HG03457 (cell line): ENCODE results near the gene EPHA10.
"Not testable (repeated sequence)": the region's sequence is repeated elsewhere in the genome, so short reads cannot be mapped to it uniquely, and the experiment has no call there.

Source experiments
- ATAC-seq: cut with Tn5 transposase; IDR thresholded peaks from one replicate; pipeline ENCODE4 v1.9.1; 2021; ENCODE audit warnings: moderate number of reproducible peaks; ENCODE audit not compliant: unreplicated experiment

Gene EPHA10

GRCh38 chr1:37776946-37777516, 12.1 kb upstream of the EPHA10 start:
- no peak for ATAC-seq

DNA sequence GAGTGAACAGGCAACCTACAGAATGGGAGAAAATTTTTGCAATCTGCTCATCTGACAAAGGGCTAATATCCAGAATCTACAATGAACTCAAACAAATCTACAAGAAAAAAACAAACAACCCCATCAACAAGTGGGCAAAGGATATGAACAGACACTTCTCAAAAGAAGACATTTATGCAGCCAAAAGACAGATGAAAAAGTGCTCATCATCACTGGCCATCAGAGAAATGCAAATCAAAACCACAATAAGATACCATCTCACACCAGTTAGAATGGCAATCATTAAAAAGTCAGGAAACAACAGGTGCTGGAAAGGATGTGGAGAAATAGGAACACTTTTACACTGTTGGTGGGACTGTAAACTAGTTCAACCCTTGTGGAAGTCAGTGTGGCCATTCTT, 6.5 kb upstream of the EPHA10 start:
- not testable (repeated sequence) for ATAC-seq

DNA sequence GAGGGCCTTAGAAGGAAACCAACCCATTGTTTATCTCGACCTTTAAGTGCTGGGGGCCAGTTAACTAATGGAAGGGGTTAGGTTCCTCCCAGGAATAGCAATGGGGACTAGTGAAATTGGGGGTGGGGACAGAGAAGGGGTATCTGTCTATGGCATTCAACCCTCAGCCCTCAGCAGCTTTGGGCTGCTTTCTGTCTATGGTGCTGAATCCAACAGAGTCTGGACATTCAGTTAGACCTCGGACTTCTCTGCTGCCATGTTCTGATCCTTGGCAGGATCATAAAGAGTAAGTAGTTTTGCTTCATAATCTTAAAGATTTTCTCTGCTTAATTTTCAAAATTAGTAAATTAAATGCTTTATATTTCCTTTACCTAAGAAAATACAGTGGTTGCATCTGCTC, 2.6 kb upstream of the EPHA10 start:
- ATAC-seq, result no peak

- ATAC-seq, result no peak
Observed at GRCh38 chr1:37765916-37766664, 1.2 kb upstream of the EPHA10 start.

GRCh38 chr1:37764414-37764825, 500 bp downstream of the EPHA10 start:
- ATAC-seq, result no peak

GRCh38 chr1:37763791-37764413, 1.0 kb downstream of the EPHA10 start:
- ATAC-seq, result no peak

- no peak for ATAC-seq
Observed at GRCh38 chr1:37762516-37762915, 2.4 kb downstream of the EPHA10 start.

DNA sequence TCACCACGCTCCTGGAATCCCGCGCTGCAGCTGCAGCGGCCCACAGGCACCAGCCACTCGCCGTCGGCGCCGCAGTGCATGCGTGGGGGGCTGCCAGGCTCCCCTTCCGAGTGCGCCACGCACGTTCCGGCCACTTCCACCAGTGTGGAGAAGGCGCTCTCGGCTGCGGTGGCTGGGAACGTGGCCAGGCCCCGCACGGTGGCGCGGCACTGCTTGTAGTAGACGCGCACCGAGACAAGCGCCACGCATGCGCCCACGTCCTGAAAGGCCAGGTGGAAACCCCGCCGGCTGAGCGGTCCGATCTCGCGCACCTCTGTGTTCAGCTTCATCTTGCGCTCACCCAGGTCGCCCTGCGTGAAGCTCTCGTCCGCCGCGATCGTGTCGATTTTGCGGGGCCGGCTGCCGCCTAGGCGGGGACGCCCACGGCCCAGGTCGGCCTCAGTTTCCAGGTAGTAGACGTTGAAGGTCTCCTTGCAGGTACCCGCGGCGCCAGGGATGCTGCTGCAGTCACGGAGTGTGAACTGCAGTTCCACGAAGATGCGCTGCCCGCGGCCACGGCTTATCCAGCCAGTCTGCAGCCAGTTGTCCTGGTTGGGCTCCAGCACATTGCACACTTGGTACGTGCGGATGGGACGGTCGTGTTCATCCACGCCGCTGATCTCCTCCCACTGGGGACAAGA, 3.4 kb downstream of the EPHA10 start:
- ATAC-seq, result no peak

DNA sequence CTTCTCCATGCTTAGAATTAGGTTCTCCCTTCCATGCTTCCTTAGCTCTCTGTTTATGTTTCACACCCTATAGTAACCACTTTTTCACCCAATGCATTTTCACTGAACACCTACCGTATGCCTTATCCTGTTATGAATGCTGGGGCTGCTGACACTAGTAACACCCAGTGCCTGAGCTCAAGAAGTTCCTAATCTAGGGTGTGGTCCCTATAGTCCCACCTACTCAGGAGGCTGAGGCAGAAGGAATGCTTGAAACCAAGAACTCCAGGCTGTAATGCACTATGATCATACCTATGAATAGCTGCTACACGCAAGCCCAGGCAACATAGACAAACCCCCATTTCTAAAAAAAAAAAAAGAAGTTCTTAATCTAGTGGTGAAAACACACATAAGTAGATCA, 5.5 kb downstream of the EPHA10 start:
- ATAC-seq, result no peak

- ATAC-seq, result no peak
Observed at GRCh38 chr1:37755951-37756560, 8.9 kb downstream of the EPHA10 start.

GRCh38 chr1:37755290-37755689, 9.6 kb downstream of the EPHA10 start:
- no peak for ATAC-seq

DNA sequence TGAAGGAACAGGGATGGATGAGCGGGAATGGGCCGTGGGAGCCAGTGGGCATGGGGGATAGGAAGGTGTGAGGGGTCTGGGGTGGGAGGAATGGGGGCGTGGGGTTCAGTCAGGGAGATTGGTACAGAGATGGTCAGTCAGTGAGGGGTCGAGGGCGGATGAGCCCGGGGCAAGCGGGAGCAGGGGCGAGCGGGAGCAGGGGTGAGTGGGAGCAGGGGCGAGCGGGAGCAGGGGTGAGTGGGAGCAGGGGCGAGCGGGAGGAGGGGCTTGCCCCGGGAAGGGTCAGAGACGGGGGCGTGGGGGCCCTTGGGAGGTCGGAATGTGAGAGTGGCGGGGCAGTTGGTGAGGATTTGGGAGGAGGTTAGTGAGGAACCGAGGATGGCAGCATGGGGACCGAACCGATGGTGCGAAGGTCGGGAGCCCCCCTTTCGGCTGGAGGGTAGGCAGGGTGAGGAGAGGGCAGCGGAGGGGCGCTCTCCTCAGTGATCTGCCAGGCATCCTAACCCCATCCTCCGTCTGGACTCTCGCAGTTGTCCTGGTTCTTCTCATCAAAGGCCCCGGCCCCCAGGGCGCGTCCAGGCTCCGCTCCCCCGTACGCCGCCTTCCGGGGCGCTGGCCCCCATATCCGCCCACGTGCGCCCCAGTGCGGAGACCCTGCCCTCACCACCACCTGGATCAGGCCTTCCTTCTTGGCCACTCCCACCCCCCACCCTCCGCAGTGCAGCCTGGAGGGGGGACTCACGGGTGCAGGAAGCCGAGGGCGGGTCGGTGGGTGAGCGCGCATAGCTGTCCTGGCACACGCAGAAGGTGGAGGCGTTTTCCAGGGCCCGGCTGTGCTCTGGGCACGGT, 11.2 kb downstream of the EPHA10 start:
- ATAC-seq, result no peak

- ATAC-seq, result no peak
Observed at GRCh38 chr1:37752583-37753471, 12.1 kb downstream of the EPHA10 start.

- no peak for ATAC-seq
Observed at GRCh38 chr1:37752213-37752582, 12.7 kb downstream of the EPHA10 start.

DNA sequence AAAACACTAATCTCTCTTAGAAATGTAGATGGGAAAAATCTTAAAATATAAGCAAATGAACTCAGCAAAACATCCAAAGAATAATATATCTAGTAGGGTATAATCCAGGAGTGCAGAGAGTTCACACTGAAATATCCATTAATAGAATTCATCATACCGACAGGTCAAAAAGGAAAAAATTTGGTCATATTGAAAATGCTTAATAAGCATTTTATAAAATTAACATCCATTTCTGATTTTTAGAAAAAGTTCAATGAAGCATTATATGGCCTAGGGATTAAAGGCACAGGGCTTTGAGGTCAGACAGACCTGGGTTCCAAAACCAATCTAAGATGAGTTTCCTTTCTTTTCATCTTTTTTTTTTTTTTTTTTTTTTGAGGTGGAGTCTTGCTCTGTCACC, 16.4 kb downstream of the EPHA10 start:
- no peak for ATAC-seq

GRCh38 chr1:37746806-37747205, 18.1 kb downstream of the EPHA10 start:
- ATAC-seq, result no peak

DNA sequence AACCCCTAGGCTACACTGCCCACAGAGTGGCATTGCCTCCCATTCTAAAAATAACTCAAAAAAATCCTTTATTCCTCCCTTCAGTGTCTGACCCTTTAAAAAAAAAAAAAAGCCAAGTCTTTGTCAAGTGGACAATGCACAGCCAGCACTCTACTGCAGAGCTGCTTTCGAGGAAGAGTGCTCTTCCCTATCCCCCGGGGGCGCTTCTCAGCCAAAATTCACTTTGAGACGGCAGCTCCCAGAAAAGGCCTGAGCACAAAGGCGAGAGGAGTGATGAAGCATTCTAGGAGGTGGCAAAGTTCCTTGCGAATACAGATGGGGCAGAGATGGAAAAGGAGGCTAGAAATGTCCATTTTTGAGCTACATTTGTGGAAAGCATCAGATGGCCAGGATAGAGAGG, 23.3 kb downstream of the EPHA10 start:
- no peak for ATAC-seq

- ATAC-seq, result no peak
Observed at GRCh38 chr1:37741130-37741529, 23.8 kb downstream of the EPHA10 start.

DNA sequence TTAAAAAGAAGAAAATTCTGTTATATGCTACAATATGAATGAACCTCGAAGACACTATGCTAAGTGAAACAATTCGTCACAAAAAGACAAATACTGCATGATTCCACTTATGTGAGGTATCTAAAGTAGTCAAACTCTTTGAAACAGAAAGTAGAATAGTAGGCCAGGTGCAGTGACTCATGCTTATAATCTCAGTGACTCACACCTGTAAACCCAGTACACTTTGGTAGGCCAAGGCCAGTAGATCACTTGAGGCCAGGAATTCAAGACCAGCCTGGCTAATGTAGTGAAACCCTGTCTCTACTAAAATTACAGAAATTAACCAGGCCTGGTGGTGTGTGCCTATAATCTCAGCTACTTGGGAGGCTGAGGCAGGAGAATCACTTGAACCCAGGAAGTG, 25.7 kb downstream of the EPHA10 start:
- ATAC-seq, result no peak

DNA sequence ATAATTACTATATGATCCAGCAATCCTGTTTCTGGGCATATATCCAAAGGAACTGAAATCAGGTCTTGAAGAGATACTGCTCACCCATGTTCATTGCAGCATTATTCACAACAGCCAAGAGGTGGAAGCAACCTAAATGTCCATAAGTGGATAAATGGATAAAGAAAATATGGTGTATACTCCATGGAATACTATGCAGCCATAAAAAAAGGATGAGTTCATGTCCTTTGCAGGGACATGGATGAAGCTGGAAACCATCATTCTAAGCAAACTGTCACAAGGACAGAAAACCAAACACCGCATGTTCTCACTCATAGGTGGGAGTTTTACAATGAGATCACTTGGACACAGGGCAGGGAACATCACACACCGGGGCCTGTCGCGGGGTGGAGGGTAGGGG, 26.3 kb downstream of the EPHA10 start:
- not testable (repeated sequence) for ATAC-seq
